Endothelial cell of umbilical vein (primary cell): ENCODE data around the gene IL24.

Experiments
- EZH2 ChIP-seq: IDR thresholded peaks from 2 replicates; pipeline ENCODE4 v1.6.1; 2012; ENCODE audit warnings: borderline replicate concordance, low read depth, mild to moderate bottlenecking, moderate library complexity, low read length, inconsistent platforms; ENCODE audit not compliant: severe bottlenecking
- JUN ChIP-seq: IDR thresholded peaks from 2 replicates; pipeline ENCODE4 v1.6.1; 2011; ENCODE audit warnings: borderline replicate concordance, low read depth; ENCODE audit not compliant: insufficient read length, insufficient read depth
- POLR2A ChIP-seq: IDR thresholded peaks from 2 replicates; pipeline ENCODE4 v1.6.1; 2012; ENCODE audit warnings: low read depth, mild to moderate bottlenecking, control low read depth, low read length
- POLR2AphosphoS5 ChIP-seq: IDR thresholded peaks from 2 replicates; pipeline ENCODE4 v1.6.1; 2012; ENCODE audit warnings: low read depth, mild to moderate bottlenecking, control low read depth, low read length, moderate library complexity; ENCODE audit not compliant: insufficient read depth
- TF ChIP-seq, protein P1 (sequence below), 2 donors: IDR thresholded peaks; 1 replicate in 1 of 2; 2 replicates in 1 of 2; pipeline ENCODE4 v1.5.1; 2011; ENCODE audit warnings: low read length in 2 of 2, mild to moderate bottlenecking in 2 of 2, moderate library complexity in 2 of 2, control low read depth in 1 of 2, inconsistent platforms in 1 of 2, low read depth in 1 of 2; ENCODE audit not compliant: insufficient read depth in 1 of 2; ENCODE audit errors: extremely low read depth in 1 of 2

DNA sequence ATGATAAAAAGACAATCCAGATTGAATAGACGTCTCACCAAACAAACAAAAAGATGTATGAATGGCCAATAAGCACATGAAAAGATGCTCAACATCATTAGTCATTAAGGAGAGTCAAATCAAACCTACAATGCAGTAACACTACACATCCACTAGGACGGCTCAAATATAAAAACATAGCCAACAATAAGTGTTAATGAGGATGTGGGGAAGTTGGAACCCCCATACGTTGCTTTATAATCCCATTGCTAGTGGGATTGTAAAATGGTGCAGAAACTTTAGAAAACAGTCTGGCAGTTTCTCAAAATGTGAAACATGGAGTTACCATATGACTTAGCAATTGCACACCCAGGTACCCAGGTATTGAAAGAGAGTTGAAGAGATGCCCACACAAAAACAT lies 14.7 kb upstream of the IL24 start:
- TF ChIP-seq EZH2 (no peak), POLR2A (no peak), POLR2AphosphoS5 (no peak), JUN (no peak)
- TF ChIP-seq, protein P1, sequence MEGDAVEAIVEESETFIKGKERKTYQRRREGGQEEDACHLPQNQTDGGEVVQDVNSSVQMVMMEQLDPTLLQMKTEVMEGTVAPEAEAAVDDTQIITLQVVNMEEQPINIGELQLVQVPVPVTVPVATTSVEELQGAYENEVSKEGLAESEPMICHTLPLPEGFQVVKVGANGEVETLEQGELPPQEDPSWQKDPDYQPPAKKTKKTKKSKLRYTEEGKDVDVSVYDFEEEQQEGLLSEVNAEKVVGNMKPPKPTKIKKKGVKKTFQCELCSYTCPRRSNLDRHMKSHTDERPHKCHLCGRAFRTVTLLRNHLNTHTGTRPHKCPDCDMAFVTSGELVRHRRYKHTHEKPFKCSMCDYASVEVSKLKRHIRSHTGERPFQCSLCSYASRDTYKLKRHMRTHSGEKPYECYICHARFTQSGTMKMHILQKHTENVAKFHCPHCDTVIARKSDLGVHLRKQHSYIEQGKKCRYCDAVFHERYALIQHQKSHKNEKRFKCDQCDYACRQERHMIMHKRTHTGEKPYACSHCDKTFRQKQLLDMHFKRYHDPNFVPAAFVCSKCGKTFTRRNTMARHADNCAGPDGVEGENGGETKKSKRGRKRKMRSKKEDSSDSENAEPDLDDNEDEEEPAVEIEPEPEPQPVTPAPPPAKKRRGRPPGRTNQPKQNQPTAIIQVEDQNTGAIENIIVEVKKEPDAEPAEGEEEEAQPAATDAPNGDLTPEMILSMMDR (IDR thresholded peaks at IDR 0.05; ENCODE audit: extremely low read depth in 1 of 2, insufficient read depth in 1 of 2, low read depth in 1 of 2, low read length in 2 of 2): no peak
